ENCODE results near the gene CATSPER3.

GRCh38 chr5:135009736-135010501 is 42.2 kb downstream of the CATSPER3 start:
- TF ChIP-seq CTCF (IDR thresholded peaks at IDR 0.05) (no peak), POLR2A (IDR thresholded peaks at IDR 0.05) (no peak)
